VCaP (cell line): ENCODE data around the gene GRIP2.

Experiments used
- H3K27ac ChIP-seq: fragments of 450-650 bp; 2 replicates; pipeline ENCODE4 v1.5.1; 2017
- CTCF ChIP-seq: fragments of 450-650 bp; conservative IDR thresholded peaks from 2 replicates; pipeline ENCODE4 v1.5.1; 2017; ENCODE audit warnings: mild to moderate bottlenecking, moderate library complexity

The GRIP2 gene

GRCh38 chr3:14538451-14539088 lies 1.6 kb downstream of the GRIP2 start:
- H3K27ac ChIP-seq: no peak overlapping the region
- no peak for TF ChIP-seq CTCF

- no peak for TF ChIP-seq CTCF
- H3K27ac ChIP-seq: no peak overlapping the region
Observed at GRCh38 chr3:14537590-14538450, 2.3 kb downstream of the GRIP2 start.

GRCh38 chr3:14536837-14537589 lies 3.1 kb downstream of the GRIP2 start:
- TF ChIP-seq CTCF: no peak
- H3K27ac ChIP-seq: no peak overlapping the region

GRCh38 chr3:14536055-14536815 lies 3.9 kb downstream of the GRIP2 start:
- no peak for TF ChIP-seq CTCF
- H3K27ac ChIP-seq: no peak overlapping the region

GRCh38 chr3:14535616-14536015 lies 4.5 kb downstream of the GRIP2 start:
- no peak for TF ChIP-seq CTCF
- H3K27ac ChIP-seq: no peak overlapping the region

GRCh38 chr3:14534516-14535191 lies 5.5 kb downstream of the GRIP2 start:
- TF ChIP-seq CTCF: no peak
- H3K27ac ChIP-seq: no peak overlapping the region
